ENCODE results near the gene LOXHD1. TPM values are rescaled to one million over a fixed set of nuclear protein-coding genes. Genes with fewer than 3 reads are reported as not detected.

Gene LOXHD1
- total and polyA plus RNA-seq, 4 experiments from 2014 or later = not detected

- H3K36me3 Mint-ChIP-seq = no peaks in the 10 kb centered on the region
- Histone ChIP-seq H3K4me3 (ENCODE audit: low read length in 2 of 2) (no peak overlapping the region), H3K27me3 (ENCODE audit: insufficient read depth, low read length) (no peaks in the 10 kb centered on the region), H3K9me3 (ENCODE audit: control insufficient read depth in 1 of 2, low read length in 2 of 2) (no peaks in the 10 kb centered on the region), H3K4me1 (ENCODE audit: insufficient read depth, low read length) (no peaks in the 10 kb centered on the region), H3K36me3 (ENCODE audit: insufficient read depth, low read length) (no peaks in the 10 kb centered on the region), H3K27ac (ENCODE audit: low read depth, low read length) (no peak overlapping the region)
- H3K27ac Mint-ChIP-seq = no peak overlapping the region
- DNase-seq = no peak
- ChIA-PET CTCF (ENCODE audit: partially characterized antibody) (interaction anchor here (0.9 to 9.0 kb wide), 10 partner anchors 8 to 508 kb away, joined by 3 to 190 read pairs (median 15); a partner anchor contains a TSS), POLR2A (ENCODE audit: partially characterized antibody) (interaction anchor here (1.9 kb wide), 1 partner anchor 374 kb away, joined by 5 read pairs; no protein-coding TSS in a partner anchor)
- no peaks in the 10 kb centered on the region for H3K27me3 Mint-ChIP-seq
- peaks cover 0 to 1% (median 0%) of the 10 kb centered on the region in 8 donors for H3K9me3 Mint-ChIP-seq
- intact Hi-C loops (cut with micrococcal nuclease) = no loop called here
- H3K4me3 Mint-ChIP-seq = no peak overlapping the region
- H3K4me1 Mint-ChIP-seq = no peaks in the 10 kb centered on the region
Observed at GRCh38 chr18:46656326-46657114, 500 bp downstream of the LOXHD1 start.

- no peak overlapping the region for H3K4me3 Mint-ChIP-seq
- no peak for DNase-seq
- Histone ChIP-seq H3K27ac (ENCODE audit: low read depth, low read length) (no peak overlapping the region), H3K27me3 (ENCODE audit: insufficient read depth, low read length) (no peaks in the 10 kb centered on the region), H3K4me3 (ENCODE audit: low read length in 2 of 2) (no peak overlapping the region), H3K36me3 (ENCODE audit: insufficient read depth, low read length) (no peaks in the 10 kb centered on the region), H3K4me1 (ENCODE audit: insufficient read depth, low read length) (no peaks in the 10 kb centered on the region), H3K9me3 (ENCODE audit: control insufficient read depth in 1 of 2, low read length in 2 of 2) (no peaks in the 10 kb centered on the region)
- H3K27ac Mint-ChIP-seq = no peak overlapping the region
- peaks cover 0 to 4% of the 10 kb centered on the region in 2 donors for H3K27me3 Mint-ChIP-seq
- peaks cover 0 to 1% (median 0%) of the 10 kb centered on the region in 8 donors for H3K9me3 Mint-ChIP-seq
- no peaks in the 10 kb centered on the region for H3K4me1 Mint-ChIP-seq
- intact Hi-C loops (cut with micrococcal nuclease) = no loop called here
- POLR2A ChIA-PET (ENCODE audit: partially characterized antibody) = no interaction called here
- CTCF ChIA-PET (ENCODE audit: partially characterized antibody) = interaction anchor here (1.6 kb wide), 1 partner anchor 506 kb away, joined by 4 read pairs; no protein-coding TSS in a partner anchor
- no peaks in the 10 kb centered on the region for H3K36me3 Mint-ChIP-seq
Observed at GRCh38 chr18:46652372-46652771, 4.6 kb downstream of the LOXHD1 start.

- H3K4me1 ChIP-seq (ENCODE audit: insufficient read depth, low read length) = no peaks in the 10 kb centered on the region
- no peaks in the 10 kb centered on the region for H3K4me1 Mint-ChIP-seq
- H3K9me3 Mint-ChIP-seq = peaks cover 0 to 1% (median 0%) of the 10 kb centered on the region in 8 donors
- intact Hi-C loops (cut with micrococcal nuclease) = no loop called here
- no peaks in the 10 kb centered on the region for H3K36me3 Mint-ChIP-seq
- no peak for DNase-seq
- no peak overlapping the region for H3K27ac ChIP-seq (ENCODE audit: low read depth, low read length)
- peaks cover 2 to 4% of the 10 kb centered on the region in 2 donors for H3K27me3 Mint-ChIP-seq
- no peaks in the 10 kb centered on the region for H3K27me3 ChIP-seq (ENCODE audit: insufficient read depth, low read length)
- H3K9me3 ChIP-seq (ENCODE audit: control insufficient read depth in 1 of 2, low read length in 2 of 2) = no peaks in the 10 kb centered on the region
- POLR2A ChIA-PET (ENCODE audit: partially characterized antibody) = no interaction called here
- no peak overlapping the region for H3K4me3 ChIP-seq (ENCODE audit: low read length in 2 of 2)
- H3K36me3 ChIP-seq (ENCODE audit: insufficient read depth, low read length) = no peaks in the 10 kb centered on the region
- H3K4me3 Mint-ChIP-seq = no peak overlapping the region
- H3K27ac Mint-ChIP-seq = no peak overlapping the region
- CTCF ChIA-PET (ENCODE audit: partially characterized antibody) = interaction anchor here (2.2 to 4.6 kb wide), 2 partner anchors 7 to 10 kb away, joined by 7 to 25 read pairs; partner anchors contain the start of gene LOXHD1
Observed at GRCh38 chr18:46650681-46651080, 6.3 kb downstream of the LOXHD1 start.

- H3K36me3 ChIP-seq (ENCODE audit: insufficient read depth, low read length) = no peaks in the 10 kb centered on the region
- H3K4me1 ChIP-seq (ENCODE audit: insufficient read depth, low read length) = no peaks in the 10 kb centered on the region
- Mint-ChIP-seq H3K4me3 (no peak overlapping the region), H3K27me3 (peaks cover 2 to 4% of the 10 kb centered on the region in 2 donors), H3K36me3 (no peaks in the 10 kb centered on the region), H3K4me1 (no peaks in the 10 kb centered on the region), H3K9me3 (no peaks in the 10 kb centered on the region), H3K27ac (no peak overlapping the region)
- H3K9me3 ChIP-seq (ENCODE audit: control insufficient read depth in 1 of 2, low read length in 2 of 2) = no peaks in the 10 kb centered on the region
- ChIA-PET CTCF (ENCODE audit: partially characterized antibody) (interaction anchor here (1.4 to 4.6 kb wide), 3 partner anchors 9 to 13 kb away, joined by 4 to 25 read pairs (median 7); partner anchors contain the start of gene LOXHD1), POLR2A (ENCODE audit: partially characterized antibody) (no interaction called here)
- H3K4me3 ChIP-seq (ENCODE audit: low read length in 2 of 2) = no peak overlapping the region
- DNase-seq = no peak
- no peaks in the 10 kb centered on the region for H3K27me3 ChIP-seq (ENCODE audit: insufficient read depth, low read length)
- intact Hi-C loops (cut with micrococcal nuclease) = no loop called here
- H3K27ac ChIP-seq (ENCODE audit: low read depth, low read length) = no peak overlapping the region
Observed at GRCh38 chr18:46649071-46649862, 7.8 kb downstream of the LOXHD1 start.

- Histone ChIP-seq H3K4me3 (ENCODE audit: low read length in 2 of 2) (no peak overlapping the region), H3K9me3 (ENCODE audit: control insufficient read depth in 1 of 2, low read length in 2 of 2) (no peaks in the 10 kb centered on the region), H3K27me3 (ENCODE audit: insufficient read depth, low read length) (no peaks in the 10 kb centered on the region), H3K27ac (ENCODE audit: low read depth, low read length) (no peak overlapping the region), H3K36me3 (ENCODE audit: insufficient read depth, low read length) (no peaks in the 10 kb centered on the region), H3K4me1 (ENCODE audit: insufficient read depth, low read length) (no peaks in the 10 kb centered on the region)
- Mint-ChIP-seq H3K36me3 (no peaks in the 10 kb centered on the region), H3K9me3 (no peaks in the 10 kb centered on the region), H3K4me1 (no peaks in the 10 kb centered on the region), H3K27ac (no peak overlapping the region), H3K27me3 (peaks cover 2 to 5% of the 10 kb centered on the region in 2 donors), H3K4me3 (no peak overlapping the region)
- POLR2A ChIA-PET (ENCODE audit: partially characterized antibody) = no interaction called here
- intact Hi-C loops (cut with micrococcal nuclease) = no loop called here
- CTCF ChIA-PET (ENCODE audit: partially characterized antibody) = interaction anchor here (4.6 kb wide), 1 partner anchor 11 kb away, joined by 25 read pairs; the partner anchor contains the start of gene LOXHD1
- DNase-seq = no peak
Observed at GRCh38 chr18:46646468-46646867, 10.6 kb downstream of the LOXHD1 start.

- Mint-ChIP-seq H3K27ac (no peak overlapping the region), H3K27me3 (peaks cover 1 to 2% of the 10 kb centered on the region in 2 donors), H3K9me3 (no peaks in the 10 kb centered on the region), H3K4me1 (no peaks in the 10 kb centered on the region), H3K36me3 (no peaks in the 10 kb centered on the region), H3K4me3 (no peak overlapping the region)
- H3K27me3 ChIP-seq (ENCODE audit: insufficient read depth, low read length) = no peaks in the 10 kb centered on the region
- H3K4me3 ChIP-seq (ENCODE audit: low read length in 2 of 2) = no peak overlapping the region
- H3K36me3 ChIP-seq (ENCODE audit: insufficient read depth, low read length) = no peaks in the 10 kb centered on the region
- ChIA-PET POLR2A (ENCODE audit: partially characterized antibody) (no interaction called here), CTCF (ENCODE audit: partially characterized antibody) (no interaction called here)
- intact Hi-C loops (cut with micrococcal nuclease) = no loop called here
- no peaks in the 10 kb centered on the region for H3K4me1 ChIP-seq (ENCODE audit: insufficient read depth, low read length)
- DNase-seq = no peak
- no peaks in the 10 kb centered on the region for H3K9me3 ChIP-seq (ENCODE audit: control insufficient read depth in 1 of 2, low read length in 2 of 2)
- H3K27ac ChIP-seq (ENCODE audit: low read depth, low read length) = no peak overlapping the region
Observed at GRCh38 chr18:46642561-46642960, 14.5 kb downstream of the LOXHD1 start.

- H3K4me3 ChIP-seq (ENCODE audit: low read length in 2 of 2) = no peak overlapping the region
- intact Hi-C loops (cut with micrococcal nuclease) = no loop called here
Observed at GRCh38 chr18:46641917-46642316, 15.1 kb downstream of the LOXHD1 start.

More at GRCh38 chr18:46641917-46642316, 15.1 kb downstream of the LOXHD1 start:
- H3K4me1 Mint-ChIP-seq = no peaks in the 10 kb centered on the region
- no peaks in the 10 kb centered on the region for H3K9me3 Mint-ChIP-seq
- Histone ChIP-seq H3K4me1 (ENCODE audit: insufficient read depth, low read length) (no peaks in the 10 kb centered on the region), H3K9me3 (ENCODE audit: control insufficient read depth in 1 of 2, low read length in 2 of 2) (no peaks in the 10 kb centered on the region), H3K36me3 (ENCODE audit: insufficient read depth, low read length) (no peaks in the 10 kb centered on the region), H3K27ac (ENCODE audit: low read depth, low read length) (no peak overlapping the region), H3K27me3 (ENCODE audit: insufficient read depth, low read length) (no peaks in the 10 kb centered on the region)
- peaks cover 1 to 2% of the 10 kb centered on the region in 2 donors for H3K27me3 Mint-ChIP-seq
- no peak for DNase-seq
- POLR2A ChIA-PET (ENCODE audit: partially characterized antibody) = no interaction called here
- CTCF ChIA-PET (ENCODE audit: partially characterized antibody) = no interaction called here
- H3K27ac Mint-ChIP-seq = no peak overlapping the region
- no peak overlapping the region for H3K4me3 Mint-ChIP-seq
- H3K36me3 Mint-ChIP-seq = no peaks in the 10 kb centered on the region

Data from CD4-positive, alpha-beta memory T cell (primary cell).